HG03066 (cell line): ENCODE measurements around the gene KRTAP10-3.
"Not testable (repeated sequence)": the region's sequence is repeated elsewhere in the genome, so short reads cannot be mapped to it uniquely, and the experiment has no call there.

Experiments
- ATAC-seq: cut with Tn5 transposase; IDR thresholded peaks from one replicate; pipeline ENCODE4 v1.9.1; 2021; ENCODE audit warnings: low read depth; ENCODE audit not compliant: unreplicated experiment

The KRTAP10-3 gene

GRCh38 chr21:44590897-44591800 lies 32.6 kb upstream of the KRTAP10-3 start:
- not testable (repeated sequence) for ATAC-seq

- no peak for ATAC-seq
These were observed 31.7 kb upstream of the KRTAP10-3 start for GRCh38 chr21:44590311-44590721.

- ATAC-seq, result no peak
These were observed 31.2 kb upstream of the KRTAP10-3 start for GRCh38 chr21:44589586-44590305.

- ATAC-seq, result no peak
These were observed 30.5 kb upstream of the KRTAP10-3 start for GRCh38 chr21:44589094-44589493.

GRCh38 chr21:44585892-44586291 lies 27.3 kb upstream of the KRTAP10-3 start:
- no peak for ATAC-seq

- ATAC-seq, result no peak
These were observed 25.2 kb upstream of the KRTAP10-3 start for GRCh38 chr21:44583800-44584147.

- no peak for ATAC-seq
These were observed 24.6 kb upstream of the KRTAP10-3 start for GRCh38 chr21:44583089-44583799.

- ATAC-seq, result no peak
These were observed 23.5 kb upstream of the KRTAP10-3 start for GRCh38 chr21:44582055-44582454.

GRCh38 chr21:44581158-44581557 lies 22.6 kb upstream of the KRTAP10-3 start:
- no peak for ATAC-seq

- ATAC-seq, result not testable (repeated sequence)
These were observed 21.7 kb upstream of the KRTAP10-3 start, which contains the start of gene KRTAP10-5 for GRCh38 chr21:44580231-44580821. Gene KRTAP10-5 (minus strand): TSS chr21:44580604. CDS start chr21:44580578, 26 bp downstream.

- ATAC-seq, result no peak
These were observed 21.2 kb upstream of the KRTAP10-3 start for GRCh38 chr21:44579833-44580144.

GRCh38 chr21:44579056-44579832 lies 20.6 kb upstream of the KRTAP10-3 start:
- ATAC-seq, result no peak

- no peak for ATAC-seq
These were observed 19.9 kb upstream of the KRTAP10-3 start for GRCh38 chr21:44578371-44579055.

GRCh38 chr21:44576025-44576420 lies 17.4 kb upstream of the KRTAP10-3 start:
- ATAC-seq, result no peak

GRCh38 chr21:44575307-44576024 lies 16.9 kb upstream of the KRTAP10-3 start:
- no peak for ATAC-seq

- ATAC-seq, result no peak
These were observed 16.1 kb upstream of the KRTAP10-3 start for GRCh38 chr21:44574457-44575306.

GRCh38 chr21:44573630-44574456 lies 15.2 kb upstream of the KRTAP10-3 start, which contains the start of gene KRTAP10-4:
Gene KRTAP10-4 (plus strand): TSS chr21:44573729. CDS start chr21:44573759, 30 bp downstream.
- ATAC-seq, result not testable (repeated sequence)
